GM12801 (cell line): ENCODE measurements around the gene TMED3.

ENCODE experiments used
- TF ChIP-seq, protein P1 (sequence below): IDR thresholded peaks from one replicate; pipeline ENCODE4 v1.5.1; 2011; ENCODE audit warnings: control low read depth; ENCODE audit not compliant: insufficient read length; ENCODE audit errors: extremely low read depth

The TMED3 gene

DNA sequence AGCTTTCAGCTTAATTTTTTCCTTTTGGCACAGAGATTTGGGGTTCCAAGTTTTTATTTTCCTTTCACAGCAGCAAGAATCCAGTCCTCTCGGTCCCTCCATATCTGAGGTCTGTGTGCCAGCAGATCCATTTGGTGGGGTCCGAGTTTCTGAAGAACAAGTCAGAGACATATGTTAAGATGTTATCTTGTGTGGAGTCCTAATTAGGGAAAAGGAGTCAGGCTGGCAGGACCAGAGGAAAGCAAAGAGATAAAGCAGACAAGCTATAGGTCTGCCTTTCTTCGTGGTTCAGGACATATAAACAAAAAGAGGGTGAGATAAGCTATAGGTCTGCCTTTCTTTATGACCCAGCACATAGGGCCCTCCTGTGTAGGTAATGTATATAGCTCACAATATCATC, 54.9 kb downstream of the TMED3 start:
- TF ChIP-seq, protein P1, sequence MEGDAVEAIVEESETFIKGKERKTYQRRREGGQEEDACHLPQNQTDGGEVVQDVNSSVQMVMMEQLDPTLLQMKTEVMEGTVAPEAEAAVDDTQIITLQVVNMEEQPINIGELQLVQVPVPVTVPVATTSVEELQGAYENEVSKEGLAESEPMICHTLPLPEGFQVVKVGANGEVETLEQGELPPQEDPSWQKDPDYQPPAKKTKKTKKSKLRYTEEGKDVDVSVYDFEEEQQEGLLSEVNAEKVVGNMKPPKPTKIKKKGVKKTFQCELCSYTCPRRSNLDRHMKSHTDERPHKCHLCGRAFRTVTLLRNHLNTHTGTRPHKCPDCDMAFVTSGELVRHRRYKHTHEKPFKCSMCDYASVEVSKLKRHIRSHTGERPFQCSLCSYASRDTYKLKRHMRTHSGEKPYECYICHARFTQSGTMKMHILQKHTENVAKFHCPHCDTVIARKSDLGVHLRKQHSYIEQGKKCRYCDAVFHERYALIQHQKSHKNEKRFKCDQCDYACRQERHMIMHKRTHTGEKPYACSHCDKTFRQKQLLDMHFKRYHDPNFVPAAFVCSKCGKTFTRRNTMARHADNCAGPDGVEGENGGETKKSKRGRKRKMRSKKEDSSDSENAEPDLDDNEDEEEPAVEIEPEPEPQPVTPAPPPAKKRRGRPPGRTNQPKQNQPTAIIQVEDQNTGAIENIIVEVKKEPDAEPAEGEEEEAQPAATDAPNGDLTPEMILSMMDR: no peak

DNA sequence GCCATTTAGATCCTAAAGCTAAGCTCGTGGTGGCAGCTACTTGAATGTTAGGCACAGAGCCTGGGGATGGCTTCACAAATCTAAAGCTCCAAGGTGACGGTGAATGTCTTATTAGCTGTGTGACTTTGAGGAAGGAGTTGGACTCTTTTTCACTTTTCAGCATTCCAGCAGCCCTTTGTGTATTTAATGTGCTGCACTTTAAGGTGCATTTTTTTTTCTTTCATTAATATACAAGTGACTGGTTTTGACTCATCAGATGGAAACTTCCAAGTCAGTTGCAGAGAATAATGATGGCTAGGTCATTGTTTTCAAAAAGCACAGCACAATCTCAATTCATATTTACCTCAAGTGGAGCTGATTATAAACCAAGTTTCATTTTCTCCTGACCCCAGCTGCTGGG, 55.8 kb downstream of the TMED3 start:
- TF ChIP-seq, protein P1: no peak

DNA sequence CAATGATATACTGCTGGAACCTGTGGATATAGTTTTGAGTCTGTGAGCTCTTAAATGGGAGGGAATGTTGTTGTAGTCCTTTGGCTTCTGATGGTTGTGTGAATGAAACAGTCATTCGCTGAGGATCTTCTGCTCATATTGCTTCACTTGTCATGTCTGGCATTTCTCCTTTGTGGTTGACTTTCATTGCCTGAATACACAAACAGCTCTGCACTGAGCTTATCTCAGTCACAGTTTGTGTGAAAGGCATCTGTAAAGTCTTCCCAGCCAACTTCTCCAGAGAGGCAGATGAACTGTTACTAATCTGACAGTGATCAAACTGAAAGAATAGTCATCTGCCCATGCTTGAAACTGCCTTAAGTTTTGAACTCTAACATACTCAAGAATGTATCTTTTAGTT, 59.8 kb downstream of the TMED3 start:
- TF ChIP-seq, protein P1: no peak

DNA sequence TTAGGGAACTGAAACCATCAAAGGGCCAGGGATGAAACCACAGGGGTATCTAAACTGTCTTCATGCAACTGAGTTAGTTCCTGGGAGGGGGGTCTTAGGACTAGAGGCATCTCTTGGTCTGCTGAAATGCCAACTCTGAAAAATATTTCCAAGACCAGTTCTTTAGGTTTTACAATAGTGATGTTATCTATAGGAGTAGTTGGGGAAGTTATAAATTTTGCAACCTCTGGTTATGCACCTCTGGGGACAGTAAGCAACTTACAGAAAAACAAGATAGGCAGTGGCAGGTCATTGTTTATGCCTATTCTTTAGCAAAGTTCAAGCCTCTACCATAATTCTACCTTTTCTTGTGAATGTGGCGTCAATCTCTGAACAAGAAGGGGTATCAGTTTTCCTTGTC, 60.7 kb downstream of the TMED3 start:
- TF ChIP-seq, protein P1: no peak

GRCh38 chr15:79372428-79372827, 61.5 kb downstream of the TMED3 start:
- TF ChIP-seq, protein P1: no peak
